ENCODE results near the gene CAPN14.

DNA sequence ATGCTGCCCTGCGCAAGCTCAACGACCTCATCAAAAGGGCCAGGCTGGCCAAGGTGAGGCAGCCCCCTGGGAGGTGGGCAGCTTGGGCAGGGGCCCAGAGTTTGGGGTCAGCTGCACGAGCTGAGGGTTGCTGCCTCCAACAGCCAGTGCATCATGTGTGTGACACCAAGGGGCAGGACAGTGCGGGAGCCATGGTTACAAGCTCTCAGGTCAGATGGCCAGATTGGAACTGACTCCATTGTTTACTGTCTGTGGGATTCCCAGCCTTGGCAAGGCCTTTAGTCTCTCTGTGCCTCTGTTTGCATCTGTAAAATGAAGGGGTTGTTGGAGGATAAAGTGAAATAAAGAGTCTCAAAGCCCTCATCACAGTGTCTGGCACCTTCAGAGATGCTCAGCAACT, 43.6 kb upstream of the CAPN14 start:
- TF ChIP-seq POLR2A (IDR thresholded peaks at IDR 0.05) (no peak), POLR2AphosphoS5 (IDR thresholded peaks at IDR 0.05) (no peak), EP300 (IDR thresholded peaks at IDR 0.05; ENCODE audit: low read depth) (no peak)

Data from transverse colon (tissue), 3 donors.